Peyer's patch (tissue), 4 donors: Measurements from ENCODE around the gene KRT32. TPM values are rescaled to one million over a fixed set of nuclear protein-coding genes. Genes with fewer than 3 reads are reported as not detected.

ENCODE experiments used
- DNase-seq, 3 donors: peaks; one replicate each; pipeline ENCODE4 v3.0.0-alpha.2; 2017 to 2019
- H3K27ac ChIP-seq, 4 donors: fragments of 200-600 bp; sonication (generic); one replicate each; pipeline ENCODE4 v1.5.1; 2016 to 2019
- H3K27me3 ChIP-seq, 2 donors: fragments of 200-600 bp; sonication (generic); one replicate each; pipeline ENCODE4 v1.5.1; 2019
- H3K36me3 ChIP-seq, 3 donors: fragments of 200-600 bp; sonication (generic); one replicate each; pipeline ENCODE4 v1.5.1; 2016 to 2019
- H3K4me1 ChIP-seq, 4 donors: fragments of 200-600 bp; sonication (generic); one replicate each; pipeline ENCODE4 v1.5.1; 2016 to 2019
- H3K4me3 ChIP-seq, 4 donors: fragments of 200-600 bp; sonication (generic); 1 replicate in 3 of 4; 2 replicates in 1 of 4; pipeline ENCODE4 v1.5.1; 2016 to 2019; ENCODE audit warnings: mild to moderate bottlenecking in 1 of 4
- H3K9me3 ChIP-seq, 4 donors: fragments of 200-600 bp; sonication (generic); one replicate each; pipeline ENCODE4 v1.5.1; 2016 to 2019; ENCODE audit warnings: mild to moderate bottlenecking in 1 of 4
- CTCF ChIP-seq, 6 experiments: fragments of 450-650 bp in 4 of 6; fragments of 200-600 bp in 2 of 6; sonication (generic) in 1 of 6; IDR thresholded peaks; one replicate each; pipeline ENCODE4 v1.5.1; 2017 to 2019; ENCODE audit warnings: antibody characterized with exemption in 6 of 6, mild to moderate bottlenecking in 3 of 6, moderate library complexity in 1 of 6
- POLR2A ChIP-seq, 2 donors: fragments of 450-650 bp; IDR thresholded peaks; one replicate each; pipeline ENCODE4 v1.5.1; 2017; ENCODE audit warnings: antibody characterized with exemption in 2 of 2, mild to moderate bottlenecking in 2 of 2, moderate library complexity in 2 of 2
- total RNA-seq, 4 donors: library from RNA; depleted of rRNA; stranded (reverse); fragments of >200 nt; gene quantifications; one replicate each; pipeline ENCODE4 v1.1.0, GENCODE V29; 2016

KRT32 gene
- total RNA-seq, 4 donors from 2014 or later, result not detected

DNA sequence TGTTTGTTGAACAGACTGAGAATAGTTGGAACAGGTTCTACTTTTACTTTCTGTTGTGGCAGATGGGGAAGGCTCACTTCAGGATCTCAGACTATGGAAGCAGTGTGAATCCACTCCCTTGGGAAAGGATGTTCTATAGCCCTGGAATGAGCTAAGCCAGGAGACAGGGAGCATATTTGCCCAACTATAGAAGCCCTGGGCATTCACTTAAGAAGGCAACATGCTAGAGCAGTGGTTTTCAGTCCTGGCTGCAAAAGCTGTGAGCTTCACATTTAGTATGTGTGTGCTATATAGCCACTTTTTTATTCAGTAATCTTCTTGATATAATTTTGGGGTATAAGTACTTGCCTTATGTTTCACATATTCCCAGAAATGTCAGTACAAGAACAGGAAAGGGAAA lies 1.2 kb upstream of the KRT32 start:
- Histone ChIP-seq H3K4me1 (no peaks in the 10 kb centered on the region), H3K27ac (no peak overlapping the region), H3K36me3 (no peaks in the 10 kb centered on the region), H3K4me3 (no peak overlapping the region), H3K9me3 (no peaks in the 10 kb centered on the region), H3K27me3 (no peaks in the 10 kb centered on the region)
- TF ChIP-seq CTCF (IDR thresholded peaks at IDR 0.05), result no peak
- no peak for TF ChIP-seq POLR2A (IDR thresholded peaks at IDR 0.05)
- no peak for DNase-seq

DNA sequence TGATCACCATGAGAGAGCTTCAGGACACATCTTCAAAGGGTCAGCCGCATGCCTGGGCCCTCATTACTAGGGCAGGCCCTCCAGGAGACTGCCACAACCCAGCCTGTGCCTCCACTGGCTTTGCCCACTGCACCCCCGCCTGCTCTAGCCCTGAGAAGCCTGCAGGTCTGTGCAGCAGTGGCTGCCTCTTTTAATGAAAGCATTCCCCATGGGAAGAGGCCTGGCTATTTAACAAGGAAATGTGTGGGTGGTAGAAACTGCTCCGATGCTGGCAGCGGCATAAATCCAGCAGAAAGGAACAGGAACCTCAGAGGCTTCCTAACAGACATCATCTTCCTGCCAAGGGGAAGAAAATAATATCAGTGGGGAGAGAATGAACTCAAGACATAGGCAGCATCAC lies 375 bp upstream of the KRT32 start:
- Histone ChIP-seq H3K27ac (no peak overlapping the region), H3K4me3 (no peak overlapping the region), H3K27me3 (no peaks in the 10 kb centered on the region), H3K36me3 (no peaks in the 10 kb centered on the region), H3K4me1 (no peaks in the 10 kb centered on the region), H3K9me3 (no peaks in the 10 kb centered on the region)
- TF ChIP-seq CTCF (IDR thresholded peaks at IDR 0.05) (no peak), POLR2A (IDR thresholded peaks at IDR 0.05) (no peak)
- no peak for DNase-seq

GRCh38 chr17:41464682-41465081 lies 2.5 kb downstream of the KRT32 start:
- no peak overlapping the region for H3K4me3 ChIP-seq
- no peaks in the 10 kb centered on the region for H3K27me3 ChIP-seq
- no peak for DNase-seq
- no peaks in the 10 kb centered on the region for H3K9me3 ChIP-seq
- no peak overlapping the region for H3K27ac ChIP-seq
- no peak for TF ChIP-seq CTCF (IDR thresholded peaks at IDR 0.05)
- no peak for TF ChIP-seq POLR2A (IDR thresholded peaks at IDR 0.05)
- H3K36me3 ChIP-seq, result no peaks in the 10 kb centered on the region
- no peaks in the 10 kb centered on the region for H3K4me1 ChIP-seq

DNA sequence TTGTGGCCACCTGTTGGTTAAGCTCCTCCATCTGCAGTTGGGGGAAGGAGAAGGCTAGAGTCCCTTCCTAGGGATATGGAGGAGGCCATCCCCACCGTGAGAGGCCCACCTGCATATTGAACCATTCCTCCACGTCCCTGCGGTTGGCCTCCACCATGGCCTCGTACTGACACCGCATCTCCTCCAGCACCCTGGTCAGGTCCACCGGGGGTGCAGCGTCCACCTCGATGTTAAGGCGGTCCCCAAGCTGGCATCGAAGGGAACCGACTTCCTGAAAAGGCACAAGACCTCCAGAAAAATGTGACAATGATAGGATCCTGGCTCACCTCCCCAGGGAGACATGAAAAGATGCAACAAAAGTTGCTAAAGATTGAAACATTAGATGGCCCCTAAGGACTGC lies 3.0 kb downstream of the KRT32 start:
- no peak overlapping the region for H3K27ac ChIP-seq
- H3K4me3 ChIP-seq, result no peak overlapping the region
- no peaks in the 10 kb centered on the region for H3K27me3 ChIP-seq
- H3K9me3 ChIP-seq, result no peaks in the 10 kb centered on the region
- H3K4me1 ChIP-seq, result no peaks in the 10 kb centered on the region
- TF ChIP-seq POLR2A (IDR thresholded peaks at IDR 0.05) (no peak), CTCF (IDR thresholded peaks at IDR 0.05) (no peak)
- no peaks in the 10 kb centered on the region for H3K36me3 ChIP-seq
- no peak for DNase-seq

DNA sequence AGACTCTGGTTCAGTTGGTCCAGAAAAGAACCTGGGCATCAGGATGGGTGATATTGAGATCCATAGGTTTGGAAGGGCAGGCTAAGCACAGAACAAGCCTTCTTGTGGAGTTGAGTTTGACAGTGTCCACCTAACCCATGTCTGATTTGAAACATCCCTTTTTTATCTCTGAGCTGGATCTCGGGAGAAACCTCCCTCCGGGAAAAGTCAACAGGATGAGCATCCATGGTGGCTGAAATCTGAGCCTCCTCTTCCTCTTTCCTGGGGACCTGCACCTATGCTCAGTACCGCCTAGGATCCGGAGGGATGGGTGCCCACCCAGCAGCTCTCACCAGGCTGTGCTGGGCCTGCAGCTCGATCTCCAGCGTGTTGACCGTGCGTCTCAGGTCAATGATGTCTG lies 3.4 kb downstream of the KRT32 start:
- H3K9me3 ChIP-seq, result no peaks in the 10 kb centered on the region
- H3K4me3 ChIP-seq, result no peak overlapping the region
- DNase-seq, result no peak
- H3K27ac ChIP-seq, result no peak overlapping the region
- H3K36me3 ChIP-seq, result no peaks in the 10 kb centered on the region
- no peaks in the 10 kb centered on the region for H3K27me3 ChIP-seq
- no peak for TF ChIP-seq CTCF (IDR thresholded peaks at IDR 0.05)
- TF ChIP-seq POLR2A (IDR thresholded peaks at IDR 0.05), result no peak
- H3K4me1 ChIP-seq, result no peaks in the 10 kb centered on the region

DNA sequence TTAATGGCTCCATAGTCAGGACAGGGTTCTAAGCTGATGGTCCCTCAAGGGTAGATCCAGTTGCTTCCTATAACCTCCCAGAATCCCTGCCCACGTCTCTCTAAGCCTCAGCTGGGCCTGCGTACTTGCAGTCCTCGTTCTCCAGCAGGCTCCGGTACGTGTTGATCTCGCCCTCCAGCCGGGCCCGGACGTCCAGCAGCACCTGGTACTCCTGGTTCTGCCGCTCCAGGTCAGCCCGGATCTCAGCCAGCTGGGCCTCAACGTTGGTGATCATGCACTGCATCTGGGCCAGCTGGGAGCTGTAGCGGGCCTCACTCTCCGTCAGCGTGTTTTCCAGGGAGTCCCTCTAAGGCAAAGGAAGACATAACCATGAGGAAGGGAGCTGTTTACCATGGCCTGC lies 4.5 kb downstream of the KRT32 start:
- Histone ChIP-seq H3K36me3 (no peaks in the 10 kb centered on the region), H3K27ac (no peak overlapping the region), H3K4me1 (no peaks in the 10 kb centered on the region), H3K27me3 (no peaks in the 10 kb centered on the region), H3K4me3 (no peak overlapping the region), H3K9me3 (no peaks in the 10 kb centered on the region)
- no peak for DNase-seq
- TF ChIP-seq CTCF (IDR thresholded peaks at IDR 0.05) (no peak), POLR2A (IDR thresholded peaks at IDR 0.05) (no peak)
